GM12875 (cell line): Measurements from ENCODE around the gene GJA4.

Source experiments
- H3K4me3 ChIP-seq: one replicate; pipeline ENCODE4 v1.5.1; 2011; ENCODE audit warnings: low read depth, low read length, control low read depth
- CTCF ChIP-seq: IDR thresholded peaks from 2 replicates; pipeline ENCODE4 v1.5.1; 2011; ENCODE audit warnings: low read depth, mild to moderate bottlenecking, control low read depth, inconsistent platforms, low read length, moderate library complexity, borderline replicate concordance; ENCODE audit not compliant: insufficient read depth

GJA4 gene

GRCh38 chr1:34747638-34747941, 45.2 kb upstream of the GJA4 start:
- no peak overlapping the region for H3K4me3 ChIP-seq
- TF ChIP-seq CTCF = no peak

- H3K4me3 ChIP-seq = no peak overlapping the region
- TF ChIP-seq CTCF = no peak
These were observed 42.8 kb upstream of the GJA4 start for GRCh38 chr1:34749992-34750391.

GRCh38 chr1:34750610-34751009, 42.2 kb upstream of the GJA4 start:
- TF ChIP-seq CTCF = no peak
- no peak overlapping the region for H3K4me3 ChIP-seq

- H3K4me3 ChIP-seq = no peak overlapping the region
- TF ChIP-seq CTCF = no peak
These were observed 39.6 kb upstream of the GJA4 start for GRCh38 chr1:34753163-34753562.

GRCh38 chr1:34754964-34755637, 37.7 kb upstream of the GJA4 start, which contains the start of gene GJB5:
Gene GJB5, plus strand, starts transcription at chr1:34755047. Its CDS starts 2,284 bp downstream, at chr1:34757331.
- no peak for TF ChIP-seq CTCF
- H3K4me3 ChIP-seq = no peak within 1 kb of the TSS

- no peak overlapping the region for H3K4me3 ChIP-seq
- TF ChIP-seq CTCF = no peak
These were observed 36.8 kb upstream of the GJA4 start for GRCh38 chr1:34755961-34756360.

- H3K4me3 ChIP-seq = no peak overlapping the region
- TF ChIP-seq CTCF = no peak
These were observed 35.4 kb upstream of the GJA4 start for GRCh38 chr1:34757386-34757785.
